SU-DHL-6 (cell line): Measurements from ENCODE around the gene SRRM3.

Experiments
- H2AFZ ChIP-seq: fragments of 200-600 bp; sonication (generic); 2 replicates; pipeline ENCODE4 v1.6.1; 2014; ENCODE audit warnings: low read depth, mild to moderate bottlenecking, moderate library complexity, mixed read lengths, antibody characterized with exemption, low read length; ENCODE audit not compliant: severe bottlenecking
- H3F3A ChIP-seq: fragments of 200-600 bp; shearing (Covaris generic); 2 replicates; pipeline ENCODE4 v1.6.0; 2016; ENCODE audit warnings: antibody characterized with exemption, mild to moderate bottlenecking; ENCODE audit not compliant: insufficient read depth
- H3K27ac ChIP-seq: fragments of 200-600 bp; sonication (generic); 2 replicates; pipeline ENCODE4 v1.5.1; 2016; ENCODE audit warnings: low read depth, mild to moderate bottlenecking, low read length, moderate library complexity, mixed read lengths
- H3K27me3 ChIP-seq: fragments of 200-600 bp; sonication (generic), shearing (Covaris generic); 2 replicates; pipeline ENCODE4 v1.6.0; 2014; ENCODE audit warnings: mild to moderate bottlenecking, low read length
- H3K36me3 ChIP-seq: fragments of 200-600 bp; sonication (generic); 2 replicates; pipeline ENCODE4 v1.6.1; 2014; ENCODE audit warnings: mild to moderate bottlenecking, low read length, mixed read lengths
- H3K4me2 ChIP-seq: fragments of 300-600, 200-600 bp; shearing (Covaris generic), sonication (generic); 2 replicates; pipeline ENCODE4 v1.6.0; 2014; ENCODE audit warnings: low read length, low read depth, mild to moderate bottlenecking; ENCODE audit not compliant: poor library complexity, severe bottlenecking
- H3K4me3 ChIP-seq: fragments of 200-600 bp; sonication (generic); 2 replicates; pipeline ENCODE4 v1.5.1; 2014; ENCODE audit warnings: antibody characterized with exemption, low read length, mild to moderate bottlenecking, mixed read lengths; ENCODE audit not compliant: insufficient read depth, poor library complexity, severe bottlenecking
- H3K79me2 ChIP-seq: fragments of 200-600 bp; sonication (generic); 2 replicates; pipeline ENCODE4 v1.6.1; 2014; ENCODE audit warnings: mild to moderate bottlenecking, low read length, moderate library complexity; ENCODE audit not compliant: insufficient read depth
- H3K9ac ChIP-seq: fragments of 200-600 bp; sonication (generic); 2 replicates; pipeline ENCODE4 v1.7.0; 2014; ENCODE audit warnings: mild to moderate bottlenecking, low read length
- H3K9me2 ChIP-seq: fragments of 200-600 bp; sonication (generic); replicated peaks from 2 replicates; pipeline ENCODE4 v1.6.1; 2014; ENCODE audit warnings: low read length; ENCODE audit not compliant: insufficient read depth
- H3K9me3 ChIP-seq: fragments of 200-600 bp; sonication (generic); 2 replicates; pipeline ENCODE4 v1.6.1; 2014; ENCODE audit warnings: low read length, mixed read lengths; ENCODE audit not compliant: insufficient read depth
- H4K20me1 ChIP-seq: fragments of 200-600 bp; sonication (generic); 2 replicates; pipeline ENCODE4 v1.6.1; 2014; ENCODE audit warnings: low read depth, mild to moderate bottlenecking, antibody characterized with exemption, low read length, moderate library complexity, mixed read lengths
- EZH2phosphoT487 ChIP-seq: fragments of 200-600 bp; sonication (generic), shearing (Covaris generic); conservative IDR thresholded peaks from 2 replicates; pipeline ENCODE4 v1.6.1; 2018; ENCODE audit warnings: mild to moderate bottlenecking, antibody characterized with exemption, low read length, moderate library complexity, mixed read lengths
- TF ChIP-seq, protein P1 (sequence below): fragments of 200-600 bp; sonication (generic); IDR thresholded peaks from one replicate; pipeline ENCODE4 v1.5.1; 2017; ENCODE audit warnings: antibody characterized with exemption, mild to moderate bottlenecking, low read length, moderate library complexity; ENCODE audit not compliant: insufficient read depth, poor library complexity, severe bottlenecking

Gene SRRM3

DNA sequence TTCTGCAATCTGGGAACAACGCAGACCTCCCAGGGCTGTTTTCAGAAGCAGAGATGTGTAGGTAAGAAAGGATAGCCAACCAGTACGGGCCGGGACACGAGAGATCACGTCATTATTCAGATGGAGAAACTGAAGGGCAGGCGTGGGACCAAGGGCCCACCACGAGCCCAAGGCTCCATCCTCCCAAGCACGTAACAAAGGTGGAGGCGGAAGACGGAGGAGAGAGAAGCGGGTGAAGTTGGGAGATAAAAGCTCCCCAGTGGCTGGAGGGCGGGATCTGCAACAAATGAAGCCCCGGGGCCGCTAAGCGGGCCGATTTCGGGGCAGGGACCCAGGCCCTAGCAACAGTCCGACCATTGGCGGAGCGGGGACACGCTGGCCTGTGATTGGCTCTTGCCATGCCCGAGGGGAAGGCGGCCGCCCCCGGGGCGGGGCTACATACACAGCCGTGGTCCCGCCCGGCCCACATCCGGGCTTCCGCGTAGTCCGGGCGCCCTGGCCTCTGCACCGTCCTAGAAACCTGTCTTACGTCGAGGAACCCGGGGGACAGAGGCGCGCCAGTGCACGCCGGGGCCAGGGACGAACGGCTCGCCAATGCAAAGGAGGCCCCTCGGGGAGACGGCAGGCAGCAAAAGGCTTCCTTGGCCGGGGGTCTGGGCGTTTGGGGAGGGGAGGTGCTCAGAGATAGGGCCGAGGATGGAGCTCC is 116.2 kb downstream of the SRRM3 start:
- Histone ChIP-seq H3K9me3 (no peaks in the 10 kb centered on the region), H3K4me3 (peak overlapping the region; percentile 58), H3K79me2 (no peaks in the 10 kb centered on the region), H4K20me1 (no peaks in the 10 kb centered on the region), H2AFZ (peak overlapping the region; percentile 82), H3K9me2 (no peaks in the 10 kb centered on the region), H3K27ac (peak overlapping the region; percentile 57), H3K36me3 (no peaks in the 10 kb centered on the region), H3K4me2 (peak overlapping the region; percentile 71), H3F3A (peaks cover 34% of the 10 kb centered on the region), H3K27me3 (no peaks in the 10 kb centered on the region), H3K9ac (peak overlapping the region; percentile 69)
- TF ChIP-seq, protein P1, sequence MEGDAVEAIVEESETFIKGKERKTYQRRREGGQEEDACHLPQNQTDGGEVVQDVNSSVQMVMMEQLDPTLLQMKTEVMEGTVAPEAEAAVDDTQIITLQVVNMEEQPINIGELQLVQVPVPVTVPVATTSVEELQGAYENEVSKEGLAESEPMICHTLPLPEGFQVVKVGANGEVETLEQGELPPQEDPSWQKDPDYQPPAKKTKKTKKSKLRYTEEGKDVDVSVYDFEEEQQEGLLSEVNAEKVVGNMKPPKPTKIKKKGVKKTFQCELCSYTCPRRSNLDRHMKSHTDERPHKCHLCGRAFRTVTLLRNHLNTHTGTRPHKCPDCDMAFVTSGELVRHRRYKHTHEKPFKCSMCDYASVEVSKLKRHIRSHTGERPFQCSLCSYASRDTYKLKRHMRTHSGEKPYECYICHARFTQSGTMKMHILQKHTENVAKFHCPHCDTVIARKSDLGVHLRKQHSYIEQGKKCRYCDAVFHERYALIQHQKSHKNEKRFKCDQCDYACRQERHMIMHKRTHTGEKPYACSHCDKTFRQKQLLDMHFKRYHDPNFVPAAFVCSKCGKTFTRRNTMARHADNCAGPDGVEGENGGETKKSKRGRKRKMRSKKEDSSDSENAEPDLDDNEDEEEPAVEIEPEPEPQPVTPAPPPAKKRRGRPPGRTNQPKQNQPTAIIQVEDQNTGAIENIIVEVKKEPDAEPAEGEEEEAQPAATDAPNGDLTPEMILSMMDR, result no peak
- TF ChIP-seq EZH2phosphoT487, result no peak

DNA sequence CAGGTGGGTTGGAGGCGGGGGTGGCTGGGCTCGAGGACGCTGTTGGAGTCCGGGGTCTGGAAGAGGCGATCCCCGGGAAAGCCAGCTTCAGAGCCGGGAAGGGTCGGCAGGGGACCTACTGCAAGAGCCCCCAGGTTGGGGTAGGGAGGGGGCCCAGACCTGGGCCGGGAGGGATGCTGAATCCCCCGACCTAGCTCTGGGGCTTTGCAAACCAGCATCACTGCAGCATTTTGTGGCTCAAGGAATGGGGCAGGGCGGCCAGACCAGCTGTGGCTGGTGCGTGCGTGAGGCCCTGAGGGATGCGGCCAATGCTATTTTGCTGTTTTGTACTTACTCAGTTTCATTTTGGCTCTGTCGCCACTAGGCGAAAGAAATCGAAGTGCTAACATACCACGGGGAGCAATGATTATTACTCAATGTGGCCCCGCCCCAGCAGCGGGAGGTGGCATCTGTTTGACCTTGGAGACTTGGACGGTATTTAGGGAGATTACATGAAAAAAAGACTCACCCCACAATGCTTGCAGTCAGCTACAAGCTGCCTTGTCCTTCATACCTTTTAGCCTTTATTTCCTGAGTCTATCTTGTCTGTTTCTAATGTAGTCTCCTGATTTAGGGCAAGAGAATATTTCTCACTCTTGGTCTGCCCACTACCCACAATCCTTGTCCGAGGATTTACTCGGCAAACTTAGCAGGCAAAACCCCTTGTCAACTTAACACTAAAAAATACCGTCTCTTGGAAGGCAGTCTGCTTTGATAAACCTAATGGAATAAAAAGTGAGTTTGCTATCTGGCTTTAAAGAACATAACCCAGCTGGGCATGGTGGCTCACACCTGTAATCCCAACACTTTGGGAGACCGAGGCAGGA is 117.0 kb downstream of the SRRM3 start:
- no peaks in the 10 kb centered on the region for H3K9me2 ChIP-seq
- H3K79me2 ChIP-seq, result no peaks in the 10 kb centered on the region
- no peaks in the 10 kb centered on the region for H4K20me1 ChIP-seq
- H3K27ac ChIP-seq, result peak overlapping the region; percentile 57
- peak overlapping the region; percentile 58 for H3K4me3 ChIP-seq
- H3K9me3 ChIP-seq, result no peaks in the 10 kb centered on the region
- TF ChIP-seq, protein P1, result no peak
- TF ChIP-seq EZH2phosphoT487, result no peak
- peak overlapping the region; percentile 35 for H2AFZ ChIP-seq
- H3K9ac ChIP-seq, result peak overlapping the region; percentile 69
- no peaks in the 10 kb centered on the region for H3K36me3 ChIP-seq
- peaks cover 36% of the 10 kb centered on the region for H3F3A ChIP-seq
- peak overlapping the region; percentile 71 for H3K4me2 ChIP-seq
- no peaks in the 10 kb centered on the region for H3K27me3 ChIP-seq

DNA sequence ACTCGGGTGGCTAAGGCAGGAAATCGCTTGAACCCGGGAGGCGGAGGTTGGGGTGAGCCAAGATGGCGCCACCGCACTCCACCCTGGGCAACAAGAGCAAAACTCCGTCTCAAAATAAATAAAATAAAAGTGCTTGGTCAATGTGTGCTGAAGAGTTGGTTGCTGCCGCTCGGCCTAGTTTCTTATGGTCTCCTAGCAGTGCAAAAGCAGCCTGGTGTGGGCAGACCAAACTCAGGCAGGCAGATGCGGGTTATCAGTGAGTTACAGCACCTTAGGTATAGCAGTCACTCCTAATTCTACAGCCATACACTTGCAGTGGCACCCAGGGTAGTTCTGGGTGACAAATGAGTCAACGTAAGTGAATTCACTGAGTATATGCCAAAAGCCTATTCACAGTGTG is 123.4 kb downstream of the SRRM3 start:
- Histone ChIP-seq H3K36me3 (peaks cover 29% of the 10 kb centered on the region), H3K79me2 (peaks cover 45% of the 10 kb centered on the region)

More for the DNA sequence above, 123.4 kb downstream of the SRRM3 start:
- peaks cover 22% of the 10 kb centered on the region for H3F3A ChIP-seq
- no peak for TF ChIP-seq EZH2phosphoT487
- TF ChIP-seq, protein P1, result no peak
- H3K4me2 ChIP-seq, result no peak overlapping the region
- no peak overlapping the region for H3K4me3 ChIP-seq
- no peaks in the 10 kb centered on the region for H3K27me3 ChIP-seq
- H3K27ac ChIP-seq, result no peak overlapping the region
- no peaks in the 10 kb centered on the region for H3K9me2 ChIP-seq
- H3K9ac ChIP-seq, result no peak overlapping the region
- H3K9me3 ChIP-seq, result no peaks in the 10 kb centered on the region
- H2AFZ ChIP-seq, result no peak overlapping the region
- H4K20me1 ChIP-seq, result peaks cover 25% of the 10 kb centered on the region; the same call in 1 of the 2 replicates
